ENCODE measurements around the gene MCOLN1. TPM values are rescaled to one million over a fixed set of nuclear protein-coding genes. Genes with fewer than 3 reads are reported as not detected.

The MCOLN1 gene
- total and polyA plus RNA-seq, 9 of the 15 experiments (the other 6 are each of a cell fraction or from before 2014, with no cell fraction given), result 0.25 to 15.4 (median 7.1) TPM

- peak; percentile 30; the same call in 1 of the 2 replicates for TF ChIP-seq TEAD4 (IDR thresholded peaks at IDR 0.05; ENCODE audit: low read length)
- no peak for TF ChIP-seq TEAD4 (CRISPR knock-in tag; IDR thresholded peaks at IDR 0.05; ENCODE audit: borderline replicate concordance)
- TF ChIP-seq, protein P1, sequence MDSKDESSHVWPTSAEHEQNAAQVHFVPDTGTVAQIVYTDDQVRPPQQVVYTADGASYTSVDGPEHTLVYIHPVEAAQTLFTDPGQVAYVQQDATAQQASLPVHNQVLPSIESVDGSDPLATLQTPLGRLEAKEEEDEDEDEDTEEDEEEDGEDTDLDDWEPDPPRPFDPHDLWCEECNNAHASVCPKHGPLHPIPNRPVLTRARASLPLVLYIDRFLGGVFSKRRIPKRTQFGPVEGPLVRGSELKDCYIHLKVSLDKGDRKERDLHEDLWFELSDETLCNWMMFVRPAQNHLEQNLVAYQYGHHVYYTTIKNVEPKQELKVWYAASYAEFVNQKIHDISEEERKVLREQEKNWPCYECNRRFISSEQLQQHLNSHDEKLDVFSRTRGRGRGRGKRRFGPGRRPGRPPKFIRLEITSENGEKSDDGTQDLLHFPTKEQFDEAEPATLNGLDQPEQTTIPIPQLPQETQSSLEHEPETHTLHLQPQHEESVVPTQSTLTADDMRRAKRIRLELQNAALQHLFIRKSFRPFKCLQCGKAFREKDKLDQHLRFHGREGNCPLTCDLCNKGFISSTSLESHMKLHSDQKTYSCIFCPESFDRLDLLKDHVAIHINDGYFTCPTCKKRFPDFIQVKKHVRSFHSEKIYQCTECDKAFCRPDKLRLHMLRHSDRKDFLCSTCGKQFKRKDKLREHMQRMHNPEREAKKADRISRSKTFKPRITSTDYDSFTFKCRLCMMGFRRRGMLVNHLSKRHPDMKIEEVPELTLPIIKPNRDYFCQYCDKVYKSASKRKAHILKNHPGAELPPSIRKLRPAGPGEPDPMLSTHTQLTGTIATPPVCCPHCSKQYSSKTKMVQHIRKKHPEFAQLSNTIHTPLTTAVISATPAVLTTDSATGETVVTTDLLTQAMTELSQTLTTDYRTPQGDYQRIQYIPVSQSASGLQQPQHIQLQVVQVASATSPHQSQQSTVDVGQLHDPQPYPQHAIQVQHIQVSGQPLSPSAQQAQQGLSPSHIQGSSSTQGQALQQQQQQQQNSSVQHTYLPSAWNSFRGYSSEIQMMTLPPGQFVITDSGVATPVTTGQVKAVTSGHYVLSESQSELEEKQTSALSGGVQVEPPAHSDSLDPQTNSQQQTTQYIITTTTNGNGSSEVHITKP (IDR thresholded peaks at IDR 0.05; ENCODE audit: partially characterized antibody), result peak; percentile 69
- TF ChIP-seq KDM4B (IDR thresholded peaks at IDR 0.05; ENCODE audit: borderline replicate concordance in 2 of 2, low read depth in 1 of 2), result no peak
- TF ChIP-seq LCOR (CRISPR knock-in tag; IDR thresholded peaks at IDR 0.05), result no peak
- TF ChIP-seq ELF1 (tag; IDR thresholded peaks at IDR 0.05), result no peak
- TF ChIP-seq ZNF785 (CRISPR knock-in tag; IDR thresholded peaks at IDR 0.05), result no peak
- no peak for TF ChIP-seq ZC3H11A (IDR thresholded peaks at IDR 0.05; ENCODE audit: low read depth, low read length)
- TF ChIP-seq ZNF561 (CRISPR knock-in tag; conservative IDR thresholded peaks at IDR 0.05), result no peak
- TF ChIP-seq ZNF398 (CRISPR knock-in tag; IDR thresholded peaks at IDR 0.05), result no peak
- TF ChIP-seq HEY1 (CRISPR knock-in tag; IDR thresholded peaks at IDR 0.05; ENCODE audit: borderline replicate concordance), result no peak
- TF ChIP-seq ZNF75A (CRISPR knock-in tag; IDR thresholded peaks at IDR 0.05), result no peak
- no peak for TF ChIP-seq SLC30A9 (CRISPR knock-in tag; IDR thresholded peaks at IDR 0.05)
- no peak for TF ChIP-seq SAFB (IDR thresholded peaks at IDR 0.05; ENCODE audit: borderline replicate concordance, low read depth, low read length)
- 0 out of 2 replicates have a peak, but pooled peaks have one; percentile 3 for TF ChIP-seq MAFK (IDR thresholded peaks at IDR 0.05; ENCODE audit: low read length)
- no peak for TF ChIP-seq HCFC1 (IDR thresholded peaks at IDR 0.05; ENCODE audit: low read depth, low read length)
- no peak for TF ChIP-seq XRCC3 (IDR thresholded peaks at IDR 0.05)
- no peak for TF ChIP-seq BRCA1 (IDR thresholded peaks at IDR 0.05)
- no peak for TF ChIP-seq BRCA1 (CRISPR knock-in tag; IDR thresholded peaks at IDR 0.05)
- TF ChIP-seq, protein P2, sequence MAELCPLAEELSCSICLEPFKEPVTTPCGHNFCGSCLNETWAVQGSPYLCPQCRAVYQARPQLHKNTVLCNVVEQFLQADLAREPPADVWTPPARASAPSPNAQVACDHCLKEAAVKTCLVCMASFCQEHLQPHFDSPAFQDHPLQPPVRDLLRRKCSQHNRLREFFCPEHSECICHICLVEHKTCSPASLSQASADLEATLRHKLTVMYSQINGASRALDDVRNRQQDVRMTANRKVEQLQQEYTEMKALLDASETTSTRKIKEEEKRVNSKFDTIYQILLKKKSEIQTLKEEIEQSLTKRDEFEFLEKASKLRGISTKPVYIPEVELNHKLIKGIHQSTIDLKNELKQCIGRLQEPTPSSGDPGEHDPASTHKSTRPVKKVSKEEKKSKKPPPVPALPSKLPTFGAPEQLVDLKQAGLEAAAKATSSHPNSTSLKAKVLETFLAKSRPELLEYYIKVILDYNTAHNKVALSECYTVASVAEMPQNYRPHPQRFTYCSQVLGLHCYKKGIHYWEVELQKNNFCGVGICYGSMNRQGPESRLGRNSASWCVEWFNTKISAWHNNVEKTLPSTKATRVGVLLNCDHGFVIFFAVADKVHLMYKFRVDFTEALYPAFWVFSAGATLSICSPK (IDR thresholded peaks at IDR 0.05; ENCODE audit: borderline replicate concordance), result no peak
- no peak for TF ChIP-seq TBL1XR1 (IDR thresholded peaks at IDR 0.05; ENCODE audit: low read length in 2 of 2)
- no peak for TF ChIP-seq POLR2B (IDR thresholded peaks at IDR 0.05; ENCODE audit: low read depth, partially characterized antibody)
- peak; percentile 94 for TF ChIP-seq MAX (CRISPR knock-in tag; IDR thresholded peaks at IDR 0.05)
Measured at GRCh38 chr19:7505682-7506384, 16.6 kb upstream of the MCOLN1 start (continued).

Measured in K562 (cell line).